Stimulated activated CD8-positive, alpha-beta memory T cell treated with anti-CD3 and anti-CD28 coated beads, Interleukin-7, amount 100 ng/mL, for 4 hours (primary cell): ENCODE results near the gene ABCA13.

Experiments used
- DNase-seq, 2 donors: peaks; one replicate each; pipeline ENCODE4 v3.0.0-alpha.2; 2020; ENCODE audit warnings: low read depth in 2 of 2

Gene ABCA13

GRCh38 chr7:48366096-48366495 lies 194.8 kb downstream of the ABCA13 start:
- DNase-seq = no peak

- DNase-seq = no peak
These were observed 205.0 kb downstream of the ABCA13 start for GRCh38 chr7:48376263-48376662.

GRCh38 chr7:48380921-48381320 lies 209.7 kb downstream of the ABCA13 start:
- DNase-seq = no peak

- DNase-seq = no peak
These were observed 210.3 kb downstream of the ABCA13 start for GRCh38 chr7:48381571-48381970.

GRCh38 chr7:48384180-48384752 lies 213.0 kb downstream of the ABCA13 start:
- no peak for DNase-seq

GRCh38 chr7:48387932-48388331 lies 216.7 kb downstream of the ABCA13 start:
- DNase-seq = no peak

- DNase-seq = no peak
These were observed 217.7 kb downstream of the ABCA13 start for GRCh38 chr7:48388911-48389310.

GRCh38 chr7:48389977-48390376 lies 218.7 kb downstream of the ABCA13 start:
- no peak for DNase-seq

GRCh38 chr7:48390388-48391327 lies 219.4 kb downstream of the ABCA13 start:
- DNase-seq = no peak

- DNase-seq = no peak
These were observed 226.9 kb downstream of the ABCA13 start for GRCh38 chr7:48398191-48398590.

- DNase-seq = no peak
These were observed 231.5 kb downstream of the ABCA13 start for GRCh38 chr7:48402721-48403120.

GRCh38 chr7:48408731-48409130 lies 237.5 kb downstream of the ABCA13 start:
- no peak for DNase-seq

GRCh38 chr7:48411619-48412018 lies 240.4 kb downstream of the ABCA13 start:
- DNase-seq = no peak

GRCh38 chr7:48414011-48414732 lies 242.9 kb downstream of the ABCA13 start:
- no peak for DNase-seq

GRCh38 chr7:48416327-48416908 lies 245.2 kb downstream of the ABCA13 start:
- DNase-seq = no peak

- DNase-seq = no peak
These were observed 248.1 kb downstream of the ABCA13 start for GRCh38 chr7:48419401-48419800.

GRCh38 chr7:48420206-48420605 lies 248.9 kb downstream of the ABCA13 start:
- no peak for DNase-seq

- no peak for DNase-seq
These were observed 250.1 kb downstream of the ABCA13 start for GRCh38 chr7:48421357-48421756.

GRCh38 chr7:48424731-48425130 lies 253.5 kb downstream of the ABCA13 start:
- no peak for DNase-seq

- no peak for DNase-seq
These were observed 255.2 kb downstream of the ABCA13 start for GRCh38 chr7:48426331-48426965.

GRCh38 chr7:48426966-48427555 lies 255.8 kb downstream of the ABCA13 start:
- DNase-seq = no peak
